Stimulated activated CD8-positive, alpha-beta memory T cell treated with anti-CD3 and anti-CD28 coated beads, Interleukin-4, amount 100 ng/mL, for 4 hours (primary cell): ENCODE results near the gene FNDC4.
"Not testable (repeated sequence)": the region's sequence is repeated elsewhere in the genome, so short reads cannot be mapped to it uniquely, and the experiment has no call there.

Experiments used
- DNase-seq, 2 donors: peaks; one replicate each; pipeline ENCODE4 v3.0.0-alpha.2; 2020; ENCODE audit warnings: low read depth in 2 of 2, low spot score in 1 of 2

FNDC4 gene

GRCh38 chr2:27494944-27495554 lies at the start of gene FNDC4:
Gene FNDC4, minus strand, starts transcription at chr2:27495200. Its CDS starts 521 bp downstream, at chr2:27494679.
- no peak for DNase-seq

GRCh38 chr2:27544143-27544821 lies 49.3 kb upstream of the FNDC4 start:
- DNase-seq, result no peak

GRCh38 chr2:27539649-27540048 lies 44.6 kb upstream of the FNDC4 start:
- DNase-seq, result not testable (repeated sequence)

GRCh38 chr2:27538839-27539450 lies 43.9 kb upstream of the FNDC4 start:
- DNase-seq, result not testable (repeated sequence)

- DNase-seq, result no peak
Observed at GRCh38 chr2:27537287-27537686, 42.3 kb upstream of the FNDC4 start.

- no peak for DNase-seq
Observed at GRCh38 chr2:27531983-27532382, 37.0 kb upstream of the FNDC4 start.

- no peak for DNase-seq
Observed at GRCh38 chr2:27527182-27527581, 32.2 kb upstream of the FNDC4 start.

GRCh38 chr2:27522400-27522945 lies 27.5 kb upstream of the FNDC4 start:
- no peak for DNase-seq

GRCh38 chr2:27520316-27520715 lies 25.3 kb upstream of the FNDC4 start:
- DNase-seq, result no peak

GRCh38 chr2:27518782-27519113 lies 23.7 kb upstream of the FNDC4 start:
- no peak for DNase-seq

- no peak for DNase-seq
Observed at GRCh38 chr2:27518113-27518781, 23.2 kb upstream of the FNDC4 start.

- DNase-seq, result no peak
Observed at GRCh38 chr2:27509326-27509725, 14.3 kb upstream of the FNDC4 start.

- DNase-seq, result no peak
Observed at GRCh38 chr2:27507293-27507692, 12.3 kb upstream of the FNDC4 start.

GRCh38 chr2:27506587-27506986 lies 11.6 kb upstream of the FNDC4 start:
- no peak for DNase-seq

GRCh38 chr2:27502142-27502541 lies 7.1 kb upstream of the FNDC4 start:
- no peak for DNase-seq

GRCh38 chr2:27501042-27501441 lies 6.0 kb upstream of the FNDC4 start:
- no peak for DNase-seq

GRCh38 chr2:27498975-27499374 lies 4.0 kb upstream of the FNDC4 start:
- DNase-seq, result no peak

- DNase-seq, result no peak
Observed at GRCh38 chr2:27497288-27497627, 2.3 kb upstream of the FNDC4 start.

GRCh38 chr2:27496357-27497287 lies 1.6 kb upstream of the FNDC4 start, which contains the start of gene GCKR:
Gene GCKR, plus strand, starts transcription at chr2:27496839. Its CDS starts 66 bp downstream, at chr2:27496905.
- DNase-seq, result no peak

GRCh38 chr2:27495840-27496356 lies 898 bp upstream of the FNDC4 start:
- DNase-seq, result no peak
